ENCODE measurements around the gene LPCAT4. TPM values are rescaled to one million over a fixed set of nuclear protein-coding genes. Genes with fewer than 3 reads are reported as not detected.

LPCAT4 gene
- total RNA-seq, 1 experiment from 2014 or later, result 7.5 TPM

GRCh38 chr15:34341381-34342212, 25.4 kb downstream of the LPCAT4 start:
- in situ Hi-C loops (cut with HindIII; ENCODE audit: low sequenced_read_pairs), result no loop called here
- no peak for DNase-seq (ENCODE audit: low spot score)

- in situ Hi-C loops (cut with HindIII; ENCODE audit: low sequenced_read_pairs), result no loop called here
- no peak for DNase-seq (ENCODE audit: low spot score)
Measured at GRCh38 chr15:34339946-34340345, 27.1 kb downstream of the LPCAT4 start.

GRCh38 chr15:34338347-34338746, 28.6 kb downstream of the LPCAT4 start:
- in situ Hi-C loops (cut with HindIII; ENCODE audit: low sequenced_read_pairs), result no loop called here

GRCh38 chr15:34337557-34338306, 29.3 kb downstream of the LPCAT4 start, which contains the start of gene SLC12A6:
Gene SLC12A6 (minus strand): TSS chr15:34337781. CDS start chr15:34336680, 1,101 bp downstream.
- peak; percentile 90 for DNase-seq (ENCODE audit: low spot score)
- in situ Hi-C loops (cut with HindIII; ENCODE audit: low sequenced_read_pairs), result no loop called here

More at GRCh38 chr15:34338347-34338746, 28.6 kb downstream of the LPCAT4 start:
- DNase-seq (ENCODE audit: low spot score), result no peak

- DNase-seq (ENCODE audit: low spot score), result peak; percentile 48
- in situ Hi-C loops (cut with HindIII; ENCODE audit: low sequenced_read_pairs), result no loop called here
Measured at GRCh38 chr15:34336991-34337556, 29.9 kb downstream of the LPCAT4 start.

- DNase-seq (ENCODE audit: low spot score), result no peak
- in situ Hi-C loops (cut with HindIII; ENCODE audit: low sequenced_read_pairs), result no loop called here
Measured at GRCh38 chr15:34336231-34336990, 30.6 kb downstream of the LPCAT4 start.

- in situ Hi-C loops (cut with HindIII; ENCODE audit: low sequenced_read_pairs), result no loop called here
Measured at GRCh38 chr15:34335176-34336032, 31.6 kb downstream of the LPCAT4 start.

GRCh38 chr15:34334672-34335071, 32.3 kb downstream of the LPCAT4 start:
- in situ Hi-C loops (cut with HindIII; ENCODE audit: low sequenced_read_pairs), result no loop called here
- DNase-seq (ENCODE audit: low spot score), result no peak

More at GRCh38 chr15:34335176-34336032, 31.6 kb downstream of the LPCAT4 start:
- DNase-seq (ENCODE audit: low spot score), result no peak

GRCh38 chr15:34332553-34333120, 34.4 kb downstream of the LPCAT4 start:
- DNase-seq (ENCODE audit: low spot score), result no peak
- in situ Hi-C loops (cut with HindIII; ENCODE audit: low sequenced_read_pairs), result no loop called here

- DNase-seq (ENCODE audit: low spot score), result no peak
- in situ Hi-C loops (cut with HindIII; ENCODE audit: low sequenced_read_pairs), result no loop called here
Measured at GRCh38 chr15:34331809-34332208, 35.2 kb downstream of the LPCAT4 start.

GRCh38 chr15:34330279-34330678, 36.7 kb downstream of the LPCAT4 start:
- in situ Hi-C loops (cut with HindIII; ENCODE audit: low sequenced_read_pairs), result no loop called here
- DNase-seq (ENCODE audit: low spot score), result no peak

GRCh38 chr15:34329006-34329405, 38.0 kb downstream of the LPCAT4 start:
- in situ Hi-C loops (cut with HindIII; ENCODE audit: low sequenced_read_pairs), result no loop called here
- DNase-seq (ENCODE audit: low spot score), result no peak

- DNase-seq (ENCODE audit: low spot score), result no peak
- in situ Hi-C loops (cut with HindIII; ENCODE audit: low sequenced_read_pairs), result no loop called here
Measured at GRCh38 chr15:34327906-34328305, 39.1 kb downstream of the LPCAT4 start.

GRCh38 chr15:34325368-34325767, 41.6 kb downstream of the LPCAT4 start:
- in situ Hi-C loops (cut with HindIII; ENCODE audit: low sequenced_read_pairs), result no loop called here
- DNase-seq (ENCODE audit: low spot score), result no peak

GRCh38 chr15:34324933-34325332, 42.1 kb downstream of the LPCAT4 start:
- in situ Hi-C loops (cut with HindIII; ENCODE audit: low sequenced_read_pairs), result no loop called here
- no peak for DNase-seq (ENCODE audit: low spot score)

GRCh38 chr15:34323217-34323616, 43.8 kb downstream of the LPCAT4 start:
- DNase-seq (ENCODE audit: low spot score), result no peak
- in situ Hi-C loops (cut with HindIII; ENCODE audit: low sequenced_read_pairs), result no loop called here

GRCh38 chr15:34318277-34319079, 48.5 kb downstream of the LPCAT4 start:
- DNase-seq (ENCODE audit: low spot score), result no peak
- in situ Hi-C loops (cut with HindIII; ENCODE audit: low sequenced_read_pairs), result no loop called here
